Activated CD8-positive, alpha-beta memory T cell treated with anti-CD3 and anti-CD28 coated beads, Interleukin-2, amount 50 U/mL, for 4 hours (primary cell): Measurements from ENCODE around the gene ECSCR.
"Not testable (repeated sequence)": the region's sequence is repeated elsewhere in the genome, so short reads cannot be mapped to it uniquely, and the experiment has no call there.

Source experiments
- DNase-seq: peaks from one replicate; pipeline ENCODE4 v3.0.0-alpha.2; 2020

ECSCR gene, protein sequence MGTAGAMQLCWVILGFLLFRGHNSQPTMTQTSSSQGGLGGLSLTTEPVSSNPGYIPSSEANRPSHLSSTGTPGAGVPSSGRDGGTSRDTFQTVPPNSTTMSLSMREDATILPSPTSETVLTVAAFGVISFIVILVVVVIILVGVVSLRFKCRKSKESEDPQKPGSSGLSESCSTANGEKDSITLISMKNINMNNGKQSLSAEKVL

DNA sequence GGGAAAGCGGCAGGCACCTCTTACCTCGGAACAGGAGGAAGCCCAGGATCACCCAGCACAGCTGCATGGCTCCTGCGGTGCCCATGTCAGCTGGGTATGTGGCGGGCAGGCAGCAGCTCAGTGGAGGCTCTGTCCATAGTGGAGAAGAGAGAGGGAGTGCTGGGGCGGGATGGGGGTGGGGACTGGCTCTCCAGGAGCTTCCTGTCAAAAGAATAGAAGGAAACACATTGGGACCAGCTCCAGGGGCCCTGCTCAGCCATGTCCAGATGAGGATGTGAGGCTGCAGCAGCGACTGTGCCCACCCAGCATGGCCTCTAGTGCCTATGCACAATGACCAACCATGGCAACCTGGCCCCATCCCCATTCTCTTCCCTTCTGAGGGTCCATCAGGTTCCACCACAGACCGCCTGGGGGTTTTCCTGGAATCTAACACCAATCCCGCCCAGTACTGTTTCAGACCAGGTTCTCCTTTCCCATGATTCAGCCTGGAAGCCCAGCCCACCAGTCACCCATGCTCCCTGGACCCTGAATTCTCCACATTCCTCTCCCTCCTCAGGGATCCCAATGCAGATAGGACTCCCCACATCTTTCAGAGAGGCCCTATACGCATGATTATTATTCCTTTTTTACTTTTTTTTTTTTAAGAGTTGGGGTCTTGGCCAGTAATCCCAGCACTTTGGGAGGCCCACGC is at the start of gene ECSCR:
Gene ECSCR, minus strand, starts transcription at position 158 of the 691 bp plus-strand sequence. Its CDS starts 73 bp downstream, at position 85.
- DNase-seq = no peak

DNA sequence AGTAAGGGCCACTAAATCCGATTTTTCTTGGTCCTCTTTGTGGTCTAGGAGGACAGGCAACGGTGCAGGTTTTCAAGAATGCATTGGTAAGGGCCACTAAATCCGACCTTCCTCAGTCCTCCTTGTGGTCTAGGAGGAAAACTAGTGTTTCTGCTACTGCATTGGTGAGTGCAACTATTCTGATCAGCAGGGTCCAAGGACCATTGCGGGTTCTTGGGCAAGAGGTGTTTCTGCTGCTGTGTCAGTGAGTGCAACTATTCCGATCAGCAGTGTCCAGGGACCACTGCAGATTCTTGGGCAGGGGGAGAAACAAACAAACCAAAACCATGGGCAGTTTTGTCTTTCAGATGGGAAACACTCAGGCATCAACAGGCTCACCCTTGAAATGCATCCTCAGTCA is 42.2 kb upstream of the ECSCR start:
- DNase-seq = not testable (repeated sequence)

DNA sequence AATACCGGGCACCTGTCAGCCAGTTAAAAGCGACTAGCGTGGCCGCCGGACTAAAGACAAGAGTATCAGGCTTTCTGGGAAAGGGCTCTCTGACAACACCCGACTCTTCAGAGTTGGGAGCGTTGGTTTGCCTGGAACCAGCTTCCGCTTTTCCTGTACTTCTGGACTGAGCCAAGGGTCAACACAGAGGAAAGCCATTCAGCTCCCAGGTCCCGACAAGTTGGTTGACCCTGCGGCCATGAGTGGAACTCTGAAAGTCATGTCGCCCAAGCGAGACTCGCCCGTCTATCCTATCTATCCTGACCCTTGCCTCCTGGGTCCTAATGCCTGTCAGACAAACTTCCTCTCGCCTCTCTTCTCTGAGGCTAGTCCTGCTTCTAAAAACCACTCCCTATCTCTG is 41.3 kb upstream of the ECSCR start:
- not testable (repeated sequence) for DNase-seq

DNA sequence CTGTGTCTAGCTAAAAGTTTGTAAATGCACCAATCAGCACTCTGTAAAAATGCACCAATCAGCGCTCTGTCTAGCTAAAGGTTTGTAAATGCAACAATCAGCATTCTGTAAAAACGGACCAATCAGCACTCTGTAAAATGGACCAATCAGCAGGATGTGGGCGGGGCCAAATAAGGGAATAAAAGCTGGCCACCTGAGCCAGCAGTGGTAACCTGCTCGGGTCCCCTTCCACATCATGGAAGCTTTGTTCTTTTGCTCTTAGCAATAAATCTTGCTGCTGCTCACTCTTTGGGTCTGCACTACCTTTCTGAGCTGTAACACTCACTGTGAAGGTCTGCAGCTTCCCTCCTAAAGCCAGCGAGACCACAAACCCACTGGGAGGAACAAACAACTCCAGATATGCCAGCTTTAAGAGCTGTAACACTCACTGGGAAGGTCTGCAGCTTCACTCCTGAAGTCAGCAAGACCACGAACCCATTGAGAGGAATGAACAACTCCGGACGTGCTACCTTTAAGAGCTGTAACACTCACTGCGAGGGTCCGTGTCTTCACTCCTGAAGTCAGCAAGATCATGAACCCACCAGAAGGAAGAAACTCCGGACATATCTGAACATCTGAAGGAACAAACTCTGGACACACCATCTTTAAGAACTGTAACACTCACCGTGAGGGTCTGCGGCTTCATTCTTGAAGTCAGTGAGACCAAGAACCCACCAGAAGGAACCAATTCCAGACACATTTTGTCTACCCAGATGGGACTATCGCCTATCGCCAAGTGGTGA is 40.7 kb upstream of the ECSCR start:
- not testable (repeated sequence) for DNase-seq

DNA sequence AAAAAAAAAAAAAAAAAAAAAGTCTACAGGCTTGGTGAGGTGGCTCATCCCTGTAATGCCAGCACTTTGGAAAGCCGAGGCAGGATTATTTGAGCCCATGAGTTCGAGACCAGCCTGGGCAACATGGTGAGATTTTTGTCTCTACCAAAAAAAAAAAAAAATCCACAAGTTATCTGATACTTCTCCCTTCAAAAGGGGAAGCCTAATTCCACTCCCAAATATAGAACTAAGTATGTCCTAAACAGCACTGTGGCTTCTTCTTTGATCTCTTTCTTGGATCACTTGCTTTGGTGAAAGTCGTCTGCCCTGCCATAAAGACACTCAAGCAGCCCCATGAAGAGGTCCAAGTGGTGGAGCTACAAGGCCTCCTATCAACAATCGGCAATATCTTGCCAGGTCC is 38.8 kb upstream of the ECSCR start:
- DNase-seq = no peak

DNA sequence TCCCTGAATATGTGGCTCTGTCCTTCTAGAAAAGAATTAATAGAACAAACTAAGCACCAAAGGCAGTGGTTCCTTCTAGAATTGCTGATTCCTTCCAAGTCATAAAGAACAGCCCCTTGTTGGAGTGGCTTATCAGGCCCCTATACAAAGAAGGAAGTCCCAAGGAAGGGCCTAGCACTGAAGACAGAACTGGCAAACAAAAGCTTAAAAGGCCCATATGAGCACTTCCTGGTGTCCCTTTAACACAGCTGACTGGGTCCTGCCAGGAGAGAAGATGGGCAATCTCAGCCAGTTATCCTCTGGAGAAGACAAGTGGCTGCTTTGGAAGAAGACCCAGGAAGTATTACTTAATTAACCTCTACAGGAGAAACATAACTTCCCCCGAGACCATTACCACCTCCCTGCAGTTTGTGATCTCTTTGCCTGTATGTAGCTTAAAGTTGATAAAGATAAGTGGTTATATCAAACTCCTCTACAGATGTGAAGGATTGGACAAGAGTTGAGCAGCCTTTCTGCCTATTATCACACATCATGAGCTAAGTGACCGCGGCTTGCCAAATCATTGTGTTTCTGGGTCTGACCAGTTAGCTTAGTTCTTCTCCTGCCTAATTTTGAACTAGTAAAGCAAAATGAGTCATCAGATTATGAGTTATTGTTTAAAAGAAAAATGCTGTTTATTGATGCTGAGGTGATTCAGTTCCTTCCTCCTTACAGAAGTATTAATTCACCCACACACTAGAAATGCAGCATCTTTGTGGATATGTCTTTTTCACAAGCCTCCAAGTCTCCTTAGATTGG is 33.3 kb upstream of the ECSCR start:
- no peak for DNase-seq

DNA sequence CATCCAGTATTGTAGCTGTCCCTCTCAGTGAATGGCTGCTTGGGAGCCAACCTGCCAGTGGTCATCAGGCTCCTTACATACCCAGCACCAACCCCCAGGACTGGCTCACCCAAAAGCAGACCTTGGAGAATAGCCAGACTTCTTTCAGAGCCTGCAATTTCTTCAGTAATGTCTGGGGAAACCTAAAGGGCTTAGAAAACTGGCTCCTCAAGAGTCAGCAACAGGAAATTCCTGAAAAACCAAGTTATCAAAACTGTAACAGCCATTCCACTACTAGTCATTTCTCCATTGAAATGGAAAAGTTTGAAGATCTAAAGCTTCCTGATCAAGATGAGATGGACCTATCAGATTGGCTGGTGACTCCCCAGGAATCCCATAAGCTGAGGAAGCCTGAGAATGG is 32.3 kb upstream of the ECSCR start:
- no peak for DNase-seq

DNA sequence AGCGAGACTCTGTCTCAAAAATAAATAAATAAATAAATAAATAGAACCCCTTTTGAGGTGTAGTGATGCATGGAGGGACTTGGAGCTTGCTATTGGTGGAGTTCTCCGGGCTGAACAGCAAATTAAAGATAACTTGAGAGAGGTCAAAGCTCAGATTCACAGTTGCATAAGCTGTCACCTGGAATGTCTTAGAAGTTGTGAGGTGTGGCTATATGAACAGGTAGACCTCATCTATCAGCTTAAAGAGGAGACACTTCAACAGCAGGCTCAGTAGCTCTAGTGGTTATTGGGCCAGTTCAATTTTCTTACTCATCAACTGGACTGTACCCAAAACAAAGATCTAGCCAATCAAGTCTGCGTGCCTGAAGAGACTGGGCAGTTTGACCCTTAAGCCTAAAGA is 31.7 kb upstream of the ECSCR start:
- no peak for DNase-seq

DNA sequence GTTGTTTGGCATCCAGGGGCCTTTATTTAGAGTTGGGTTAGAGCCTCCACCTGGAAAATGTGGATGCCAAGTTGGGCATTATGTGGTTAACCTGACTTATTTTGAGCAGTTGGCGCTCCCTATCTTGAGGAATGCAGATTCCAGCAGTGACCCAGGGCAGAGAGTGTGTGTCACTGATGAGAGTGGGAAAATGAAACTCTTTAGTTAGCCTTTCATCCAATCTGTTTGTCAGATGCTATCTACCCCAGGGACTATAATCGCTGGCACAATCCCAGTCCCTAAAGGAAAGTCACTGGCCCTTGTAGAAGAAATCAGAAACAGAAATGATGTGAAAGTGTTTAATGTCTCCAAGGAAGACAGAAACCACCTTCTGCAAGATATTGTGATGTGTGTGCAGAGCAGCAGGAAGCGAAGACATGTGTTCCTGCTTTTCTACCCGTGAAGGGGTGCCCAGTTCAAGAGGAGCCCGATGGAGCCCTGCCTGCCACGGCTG is 30.2 kb upstream of the ECSCR start:
- DNase-seq = no peak

DNA sequence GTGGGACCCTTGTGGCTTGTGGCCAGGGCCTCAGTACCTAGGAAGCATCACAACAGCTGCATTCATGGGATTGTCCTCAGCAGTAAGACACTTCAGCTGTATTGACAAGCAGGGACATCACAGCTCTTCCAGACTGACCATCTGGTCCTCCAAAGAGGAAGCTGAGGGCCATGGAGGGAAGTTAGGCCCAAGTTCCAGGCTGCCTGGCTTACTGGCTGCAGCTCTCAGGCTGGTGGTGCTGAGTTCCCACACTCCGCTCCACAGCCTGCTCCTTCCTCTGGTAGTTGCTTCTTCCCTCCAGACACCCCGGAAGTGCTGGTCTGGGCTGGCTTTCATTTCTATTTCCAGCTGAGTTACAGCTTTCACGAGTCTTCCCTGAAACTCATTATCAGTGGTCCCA is 25.7 kb upstream of the ECSCR start:
- no peak for DNase-seq

DNA sequence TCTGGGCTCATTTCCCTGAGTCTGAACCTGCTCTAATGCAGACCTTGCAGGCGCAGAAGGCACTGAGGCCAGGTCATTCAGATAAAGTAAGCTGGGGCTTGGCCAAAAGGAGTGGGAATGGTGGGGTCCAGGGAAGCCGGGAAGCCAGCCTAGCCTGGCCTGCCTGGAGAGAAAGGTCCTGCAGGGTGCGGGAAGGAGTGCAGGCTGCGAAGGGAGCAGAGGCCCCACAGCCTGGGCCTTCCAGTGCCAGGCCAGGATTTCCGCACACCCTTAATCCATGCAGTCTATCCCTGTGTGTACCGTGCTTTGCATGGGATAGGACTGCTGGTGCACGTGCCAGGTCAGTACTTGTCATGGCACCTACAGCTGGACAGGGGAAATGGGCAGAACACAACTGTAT is 23.7 kb upstream of the ECSCR start:
- no peak for DNase-seq

DNA sequence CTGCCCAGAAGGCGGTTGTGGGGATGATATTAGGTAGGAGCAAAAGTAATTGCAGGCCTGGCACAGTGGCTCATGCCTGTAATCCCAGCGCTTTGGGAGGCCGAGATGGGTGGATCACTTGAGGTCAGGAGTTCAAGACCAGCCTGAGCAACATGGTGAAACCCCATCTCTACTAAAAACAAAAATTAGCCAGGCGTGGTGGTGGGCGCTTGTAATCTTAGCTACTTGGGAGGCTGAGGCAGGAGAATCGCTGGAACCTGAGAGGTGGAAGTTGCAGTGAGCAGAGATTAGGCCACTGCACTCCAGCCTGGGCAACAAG is 20.3 kb upstream of the ECSCR start:
- DNase-seq = not testable (repeated sequence)

DNA sequence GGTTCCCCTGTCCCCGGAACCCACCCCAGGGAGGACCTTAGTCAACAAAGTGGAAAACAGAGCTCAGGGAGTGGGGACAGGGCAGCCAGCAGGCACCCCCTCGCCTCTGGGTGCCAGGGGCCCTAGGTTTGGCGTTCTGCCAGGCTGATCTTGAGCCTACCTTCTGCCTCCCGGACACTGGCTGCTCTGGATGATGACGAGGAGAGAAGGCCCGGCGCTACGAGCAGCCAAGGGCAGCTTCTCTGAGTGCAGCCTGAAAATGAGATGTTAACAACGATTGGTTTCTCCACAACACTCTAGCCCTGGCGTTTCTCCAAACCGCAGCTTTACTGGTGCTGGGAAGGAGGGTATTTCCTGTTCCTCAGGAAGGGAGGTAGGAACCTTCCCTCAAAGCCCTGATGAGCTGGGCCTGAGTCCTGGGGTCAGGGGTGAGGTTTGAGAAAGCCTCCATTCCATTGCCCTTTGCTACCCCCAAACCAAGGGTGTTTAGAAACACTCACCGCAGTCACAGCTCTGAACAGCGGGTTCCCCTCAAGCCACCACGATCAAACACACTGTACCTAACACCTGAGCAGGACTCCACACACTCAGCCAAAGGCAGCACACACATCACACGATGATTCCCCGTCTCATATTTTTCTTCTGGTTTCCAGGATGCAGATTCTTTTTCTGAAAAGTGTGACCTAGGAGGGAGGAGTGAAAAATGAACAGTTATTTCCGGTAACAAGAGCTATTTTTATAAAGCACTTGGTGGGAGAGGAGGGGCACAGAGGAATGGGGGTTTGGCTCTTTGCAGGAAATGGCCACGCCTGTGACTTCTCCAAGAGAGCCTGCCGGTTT is 19.7 kb upstream of the ECSCR start, which contains the start of gene STING1:
Gene STING1, minus strand, starts transcription at position 709 of the 840 bp plus-strand sequence. CDS start 1,054 bp downstream, outside the sequence.
- DNase-seq = peak; percentile 42

DNA sequence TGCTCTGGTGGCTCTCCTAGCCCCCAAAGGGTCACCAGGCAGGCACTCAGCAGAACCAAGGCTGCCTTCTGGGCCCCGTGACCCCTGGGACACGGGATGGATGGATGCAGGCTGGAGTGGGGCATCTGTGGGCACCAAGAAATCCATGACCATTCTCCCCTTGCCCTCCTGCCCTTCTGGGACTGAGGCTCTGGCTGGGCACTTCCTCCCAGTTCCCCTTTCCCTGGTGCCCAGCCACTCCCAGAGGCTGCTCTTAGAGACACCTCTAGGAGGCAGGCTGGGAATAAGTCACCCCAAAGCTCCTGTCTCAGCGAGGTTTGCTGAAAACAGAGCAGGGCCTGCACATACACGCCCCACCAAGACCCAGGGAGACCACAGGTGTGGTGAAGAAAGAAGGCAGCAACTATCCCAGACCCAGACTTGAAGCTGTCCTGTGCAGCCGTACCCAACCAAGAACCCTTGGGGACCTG is 19.1 kb upstream of the ECSCR start:
- DNase-seq = no peak

DNA sequence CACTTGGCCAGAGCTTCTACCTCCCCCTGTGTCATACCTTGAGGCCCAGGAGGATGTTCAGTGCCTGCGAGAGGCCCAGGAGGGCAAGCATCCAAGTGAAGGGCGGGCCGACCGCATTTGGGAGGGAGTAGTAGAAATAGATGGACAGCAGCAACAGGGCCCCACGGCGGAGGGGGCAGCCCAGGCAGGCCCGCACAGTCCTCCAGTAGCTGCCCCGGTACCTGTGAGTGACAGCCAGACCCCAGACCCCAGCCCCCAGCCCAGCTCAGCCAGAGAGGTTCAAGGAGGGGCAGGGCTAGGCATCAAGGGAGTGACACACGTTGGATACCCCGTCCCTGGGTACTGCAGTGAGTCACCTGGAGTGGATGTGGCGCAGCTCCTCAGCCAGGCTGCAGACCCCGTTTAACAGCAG is 18.6 kb upstream of the ECSCR start:
- peak; percentile 34 for DNase-seq

DNA sequence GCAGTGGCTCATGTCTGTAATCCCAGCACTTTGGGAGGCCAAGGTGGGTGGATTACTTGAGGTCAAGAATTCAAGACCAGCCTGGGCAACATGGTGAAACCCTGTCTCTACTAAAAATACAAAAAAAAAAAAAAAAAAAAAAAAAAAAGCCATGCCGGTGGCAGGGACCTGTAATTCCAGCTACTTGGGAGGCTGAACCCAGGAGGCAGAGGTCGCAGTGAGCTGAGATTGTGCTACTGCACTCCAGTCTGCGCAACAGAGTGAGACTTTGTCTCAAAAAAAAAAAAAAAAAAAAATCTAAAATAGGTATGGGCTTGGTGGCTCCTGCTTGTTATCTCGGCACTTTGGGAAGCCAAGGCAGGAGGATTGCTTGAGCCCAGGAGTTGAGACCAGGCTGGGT is 17.2 kb upstream of the ECSCR start:
- not testable (repeated sequence) for DNase-seq

DNA sequence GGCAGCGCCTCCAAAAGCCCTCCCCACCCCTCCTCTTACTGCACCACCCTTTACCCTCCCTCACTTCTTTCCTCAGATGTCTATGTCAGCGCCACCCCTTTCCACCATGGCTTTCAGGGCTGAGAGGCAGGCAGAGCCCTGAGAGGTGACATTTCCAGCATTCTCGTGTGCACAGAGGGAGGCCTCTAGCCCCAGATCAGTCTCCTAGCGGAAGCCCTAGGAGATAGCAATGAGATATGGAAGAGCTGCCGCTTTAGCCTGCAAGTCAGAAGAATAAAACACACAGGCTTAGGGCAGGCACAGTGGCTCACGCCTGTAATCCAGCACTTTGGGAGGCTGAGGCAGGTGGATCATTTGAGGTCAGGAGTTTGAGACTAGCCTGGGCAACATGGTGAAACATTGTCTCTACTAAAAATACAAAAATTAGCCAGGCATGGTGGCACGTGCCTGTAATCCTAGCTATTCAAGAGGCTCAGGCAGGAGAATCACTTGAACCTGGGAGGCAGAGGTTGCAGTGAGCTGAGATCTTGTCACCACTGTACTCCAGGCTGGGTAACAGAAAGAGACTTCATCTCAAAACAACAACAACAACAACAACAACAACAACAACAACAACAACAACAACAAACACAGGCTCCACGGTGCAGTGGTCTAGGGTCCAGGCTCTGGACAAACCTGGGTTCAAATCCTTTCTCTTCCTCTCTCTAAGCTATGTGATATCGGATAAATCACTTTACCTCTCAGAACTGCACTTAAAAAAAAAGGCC is 16.3 kb upstream of the ECSCR start:
- DNase-seq = not testable (repeated sequence)

DNA sequence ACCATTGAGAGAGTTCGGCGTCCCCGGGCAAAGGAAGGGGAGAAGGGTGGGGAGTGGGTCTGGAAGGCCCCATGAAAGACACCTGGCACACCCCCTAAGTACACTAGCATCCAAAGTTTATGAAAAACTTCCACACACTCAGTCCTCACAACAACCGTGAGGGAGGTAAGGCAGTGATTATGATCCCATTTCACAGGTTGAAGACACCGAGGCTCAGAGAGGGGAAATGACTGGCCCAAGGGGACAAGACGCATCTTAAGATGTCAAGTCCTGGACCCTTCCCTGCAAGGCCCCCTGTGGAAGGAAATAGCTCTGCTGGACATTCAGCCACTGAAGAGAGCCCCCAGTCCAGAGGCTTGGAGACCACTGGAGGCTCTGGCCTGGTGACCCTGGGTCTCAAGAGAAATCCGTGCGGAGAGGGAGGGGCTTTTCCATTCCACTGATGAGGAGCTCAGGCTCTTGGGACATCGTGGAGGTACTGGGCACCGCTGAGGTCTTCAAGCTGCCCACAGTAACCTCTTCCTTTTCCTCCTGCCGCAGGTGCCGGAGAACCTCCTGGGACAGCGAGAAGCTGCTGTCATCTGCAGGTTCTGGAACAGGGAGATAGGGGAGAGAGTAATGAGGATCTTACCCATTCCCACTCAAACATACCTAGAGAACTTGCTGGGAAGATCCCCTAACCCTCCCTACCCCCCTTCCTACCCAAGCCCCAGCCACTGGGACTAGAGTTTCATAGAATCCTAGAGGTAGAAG is 13.5 kb upstream of the ECSCR start:
- DNase-seq = no peak

DNA sequence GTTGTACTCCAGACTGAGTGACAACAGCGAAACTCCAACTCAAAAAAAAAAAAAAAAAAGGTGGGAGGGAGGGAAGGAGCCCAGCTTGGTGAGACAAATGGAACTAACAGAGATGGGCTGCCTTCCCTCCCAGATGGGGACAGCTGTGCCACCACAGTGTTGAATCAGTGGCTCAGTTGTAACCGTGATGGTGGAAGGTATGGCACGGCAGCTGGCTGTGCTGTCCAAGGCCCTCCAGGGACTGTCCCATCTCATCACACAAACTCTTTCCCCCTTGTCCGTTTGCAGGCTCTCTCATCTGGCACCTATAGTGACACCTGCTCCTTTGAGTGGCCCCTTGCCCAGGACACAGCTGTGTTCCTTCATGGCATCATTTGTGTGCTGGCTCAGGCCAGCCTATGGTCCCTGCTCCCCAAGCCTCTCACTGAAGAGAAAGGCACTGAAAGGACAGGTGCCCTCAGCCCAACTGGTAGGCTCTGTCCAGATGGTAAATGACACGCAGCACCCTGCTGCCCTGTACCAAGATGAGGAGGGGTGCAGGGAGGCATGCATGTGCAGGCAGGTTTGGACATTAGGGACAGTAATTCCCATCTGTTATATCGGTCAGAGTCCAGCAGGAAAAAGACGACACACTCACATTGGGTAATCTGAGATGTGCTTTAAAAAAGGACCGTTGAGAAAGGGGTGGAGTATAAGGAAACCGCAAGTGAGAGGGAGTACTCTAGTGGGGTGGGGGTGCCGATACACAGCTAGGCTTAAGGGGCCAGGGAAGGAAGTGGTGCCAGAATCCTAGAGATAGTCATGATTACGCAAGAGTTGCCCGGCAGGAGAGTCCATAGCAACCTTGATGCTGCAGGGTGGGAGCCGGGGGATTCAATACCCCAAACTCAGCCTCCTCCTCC is 12.6 kb upstream of the ECSCR start:
- DNase-seq = no peak
